Measurements from ENCODE around the gene PICK1.
"Not testable (repeated sequence)": the region's sequence is repeated elsewhere in the genome, so short reads cannot be mapped to it uniquely, and the experiment has no call there.

The PICK1 gene

DNA sequence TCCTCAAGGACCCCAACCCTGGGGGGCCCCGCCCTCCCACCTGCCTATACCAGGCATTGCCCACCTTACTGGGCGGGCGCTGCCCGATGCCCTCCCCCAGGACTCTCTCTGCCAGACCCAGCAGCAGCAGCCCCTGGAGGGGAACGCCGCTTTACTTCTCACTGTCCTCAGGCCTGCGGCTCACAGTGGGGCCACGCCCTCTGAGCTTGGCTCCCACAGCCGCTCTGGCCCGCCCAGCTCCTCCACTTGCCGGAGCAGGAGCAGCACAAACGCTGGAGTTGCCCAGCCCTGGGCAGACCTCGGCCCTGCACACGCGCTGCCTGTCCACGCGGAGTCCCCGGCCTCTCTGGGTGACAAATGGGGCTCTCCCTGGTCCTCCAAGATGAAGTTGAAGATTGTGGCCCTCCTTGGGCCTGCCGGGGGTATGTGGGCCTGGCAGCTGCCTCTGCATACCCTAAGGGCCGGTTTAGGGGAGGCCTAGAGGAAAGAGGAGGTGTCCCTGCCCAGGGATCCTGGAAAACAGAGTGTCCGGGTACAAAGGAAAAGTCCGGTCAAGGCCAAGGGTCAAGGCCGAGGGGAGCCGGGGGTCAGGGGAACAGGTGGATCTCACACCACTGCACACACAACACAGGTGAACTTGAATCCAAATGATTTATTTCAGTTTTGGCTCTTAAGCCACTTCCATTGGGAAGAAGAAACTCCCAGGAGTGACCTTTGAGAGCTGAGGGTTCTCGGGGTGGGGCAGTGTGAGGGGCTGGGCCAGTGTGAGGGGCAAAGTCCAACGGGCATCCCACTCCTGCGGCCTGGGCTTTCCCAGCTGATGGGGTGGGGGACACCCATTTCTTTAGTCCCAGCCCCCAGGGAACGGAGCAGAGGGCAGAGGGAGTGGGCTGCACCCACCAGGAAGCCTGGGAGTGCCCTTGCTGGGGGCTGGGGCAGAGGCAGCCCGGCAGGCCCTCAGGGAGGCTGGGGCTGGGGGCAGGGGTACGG is 54.0 kb downstream of the PICK1 start:
- no peak for DNase-seq (ENCODE audit: low read depth in 4 of 4, low spot score in 1 of 4)

DNA sequence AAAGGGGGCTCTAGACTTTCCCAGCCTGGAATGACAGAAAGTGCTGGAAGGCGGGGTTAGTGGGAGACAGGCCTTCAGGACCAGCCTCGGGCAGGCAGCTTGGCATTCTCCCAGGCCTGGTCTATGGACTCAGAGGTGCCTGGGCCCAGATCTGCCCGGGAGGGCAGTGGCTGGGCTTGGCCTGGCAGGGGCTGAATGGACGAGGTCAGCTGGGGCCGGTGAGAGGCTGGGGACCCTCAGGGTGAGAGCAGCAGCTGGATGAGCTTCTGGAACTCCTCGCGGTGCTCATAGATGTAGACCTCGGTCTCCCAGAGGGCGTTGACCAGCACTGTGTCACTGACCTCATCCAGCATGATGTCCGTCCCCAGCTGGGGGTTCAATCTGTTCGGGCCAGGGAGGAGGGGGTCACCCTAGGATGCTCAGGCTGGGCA is 54.7 kb downstream of the PICK1 start:
- DNase-seq (ENCODE audit: low read depth in 4 of 4, low spot score in 1 of 4), result no peak

- no peak for DNase-seq (ENCODE audit: low read depth in 4 of 4, low spot score in 1 of 4)
These were observed 55.2 kb downstream of the PICK1 start for GRCh38 chr22:38112381-38112780.

- DNase-seq (ENCODE audit: low read depth in 4 of 4, low spot score in 1 of 4), result peak; percentile 47 to 71 (median 67)
These were observed 57.5 kb downstream of the PICK1 start for GRCh38 chr22:38114484-38115398.

DNA sequence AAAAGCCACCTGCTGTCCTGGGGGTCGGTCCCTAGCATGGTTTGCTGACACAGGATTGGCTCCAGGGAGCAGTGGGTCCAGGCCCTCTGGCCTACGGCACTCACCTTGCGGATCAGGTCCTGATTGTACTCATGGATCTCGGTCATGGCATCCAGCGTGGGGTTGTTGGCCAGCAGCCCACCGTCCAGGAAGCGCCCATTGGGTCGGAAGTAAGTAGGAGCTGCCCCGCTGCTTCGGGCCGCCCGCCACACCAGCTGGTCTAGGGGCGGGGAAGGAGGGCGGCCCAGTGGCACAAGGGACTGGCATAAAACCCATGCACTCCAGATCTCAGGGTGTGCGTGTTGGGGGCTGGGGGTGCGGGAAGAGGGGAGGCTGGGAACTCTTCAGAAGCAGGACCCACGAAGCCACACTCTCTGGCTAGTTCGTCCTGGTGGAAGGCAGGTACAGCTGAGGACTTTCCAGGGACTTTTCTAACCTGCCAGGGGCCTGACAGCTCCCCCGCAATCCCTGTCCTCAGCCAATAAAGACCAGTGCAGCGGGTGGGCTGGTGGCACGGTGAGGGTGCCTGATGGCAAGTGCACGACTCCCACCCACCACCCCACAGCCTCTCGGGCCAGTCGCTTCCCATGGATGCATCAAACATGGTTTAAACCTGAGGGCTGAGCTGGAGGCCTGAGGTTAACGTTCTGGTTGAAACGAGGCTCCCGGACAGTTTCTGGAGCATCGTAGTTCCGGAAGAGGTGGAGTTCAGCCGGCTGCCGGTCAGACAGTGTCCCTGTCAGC is 58.4 kb downstream of the PICK1 start:
- DNase-seq (ENCODE audit: low read depth in 4 of 4, low spot score in 1 of 4), result no peak

- DNase-seq (ENCODE audit: low read depth in 4 of 4, low spot score in 1 of 4), result not testable (repeated sequence)
These were observed 60.4 kb downstream of the PICK1 start for GRCh38 chr22:38117556-38117955.

GRCh38 chr22:38118182-38118581 is 61.0 kb downstream of the PICK1 start:
- DNase-seq (ENCODE audit: low read depth in 4 of 4, low spot score in 1 of 4), result no peak

GRCh38 chr22:38118747-38119146 is 61.5 kb downstream of the PICK1 start:
- DNase-seq (ENCODE audit: low read depth in 4 of 4, low spot score in 1 of 4), result not testable (repeated sequence)

DNA sequence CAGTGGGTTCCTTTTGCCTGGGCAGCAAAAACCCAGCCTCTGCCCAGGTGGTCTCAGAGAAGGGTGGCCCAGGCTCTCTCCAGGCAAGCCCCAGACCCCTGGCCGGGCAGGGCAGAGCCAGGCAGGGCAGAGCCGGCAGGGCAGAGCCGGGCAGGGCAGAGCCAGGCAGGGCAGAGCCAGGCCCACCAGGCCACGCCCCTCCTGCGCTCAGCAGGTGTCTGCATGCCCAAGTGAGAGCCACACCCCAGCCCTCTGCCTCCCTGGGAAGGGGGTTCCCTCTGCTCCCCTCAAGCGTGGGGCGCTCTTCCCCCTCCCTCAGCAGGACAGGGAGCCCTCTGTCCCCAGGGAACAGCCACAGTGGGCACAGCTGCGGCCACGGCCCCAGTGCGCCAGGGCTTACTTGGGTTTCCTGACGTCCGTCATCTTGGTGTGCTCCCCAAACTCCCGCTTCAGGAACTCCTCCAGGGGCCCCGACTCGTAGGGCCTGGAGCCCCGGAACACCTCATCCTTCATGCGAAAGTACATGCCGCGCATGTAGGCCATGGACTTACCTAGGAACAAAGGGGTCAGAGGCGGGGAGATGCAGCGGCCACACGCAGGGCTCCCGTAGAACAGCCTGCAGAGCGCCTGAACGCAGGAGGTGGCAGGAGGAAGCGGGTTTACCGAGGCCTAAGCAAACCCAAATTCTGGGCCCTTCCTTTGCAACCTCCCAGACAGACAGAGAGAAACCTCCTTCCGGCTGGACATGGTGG is 63.3 kb downstream of the PICK1 start:
- no peak for DNase-seq (ENCODE audit: low read depth in 4 of 4, low spot score in 1 of 4)

- DNase-seq (ENCODE audit: low read depth in 4 of 4, low spot score in 1 of 4), result no peak
These were observed 65.4 kb downstream of the PICK1 start for GRCh38 chr22:38122616-38123015.

GRCh38 chr22:38124236-38124974 is 67.2 kb downstream of the PICK1 start:
- DNase-seq (ENCODE audit: low read depth in 4 of 4, low spot score in 1 of 4), result no peak

DNA sequence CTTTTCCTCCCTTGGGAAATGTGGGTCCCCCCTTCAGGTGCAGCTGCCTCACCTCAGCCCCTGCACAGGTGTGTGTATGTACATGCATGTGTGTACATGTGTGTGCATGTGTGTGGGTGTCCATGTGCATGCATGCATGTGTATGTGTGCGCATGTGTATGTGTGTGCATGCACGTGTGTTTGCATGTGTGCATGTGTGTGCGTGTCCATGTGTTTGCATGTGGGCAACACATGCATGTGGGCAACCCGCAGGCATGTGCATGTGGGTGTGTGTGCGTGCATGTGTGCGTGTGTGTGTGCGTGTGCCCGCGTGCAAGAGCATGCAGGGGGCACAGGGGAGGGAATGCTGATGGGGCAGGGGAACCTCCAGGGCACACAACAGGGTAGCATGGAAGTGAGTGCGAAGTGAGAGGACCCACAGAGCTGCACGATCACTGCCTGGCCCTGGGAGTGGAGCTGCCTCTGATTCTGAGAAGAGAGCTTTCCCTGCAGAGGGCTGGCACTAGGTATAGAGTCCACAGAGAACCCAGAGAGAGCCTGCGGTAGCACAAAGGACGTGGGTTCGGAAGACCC is 67.9 kb downstream of the PICK1 start:
- DNase-seq (ENCODE audit: low read depth in 4 of 4, low spot score in 1 of 4), result no peak
